ENCODE data around the gene MRPL20. TPM values are rescaled to one million over a fixed set of nuclear protein-coding genes. Genes with fewer than 3 reads are reported as not detected.
"Not testable (repeated sequence)": the region's sequence is repeated elsewhere in the genome, so short reads cannot be mapped to it uniquely, and the experiment has no call there.

MRPL20 gene
- total RNA-seq, 1 experiment from 2014 or later, result 110 TPM

GRCh38 chr1:1419813-1420653 is 12.9 kb upstream of the MRPL20 start:
- H3K4me3 ChIP-seq (ENCODE audit: low read depth, low read length), result no peak overlapping the region
- Mint-ChIP-seq H3K9me3 (ENCODE audit: unreplicated experiment) (no peaks in the 10 kb centered on the region), H3K27me3 (ENCODE audit: insufficient read depth, unreplicated experiment) (no peaks in the 10 kb centered on the region), H3K36me3 (ENCODE audit: insufficient read depth, unreplicated experiment) (no peaks in the 10 kb centered on the region), H3K27ac (ENCODE audit: unreplicated experiment) (no peak overlapping the region), H3K4me3 (ENCODE audit: unreplicated experiment) (no peak overlapping the region), H3K4me1 (ENCODE audit: low read depth, unreplicated experiment) (no peaks in the 10 kb centered on the region)
- no peaks in the 10 kb centered on the region for H3K27me3 ChIP-seq (replicated peaks; ENCODE audit: control insufficient read depth, insufficient read depth, low read length)
- ChIA-PET CTCF (interaction anchor here (0.5 kb wide), 1 partner anchor 86 kb away, joined by 3 read pairs; no protein-coding TSS in a partner anchor), POLR2A (no interaction called here)
- H3K9me3 ChIP-seq, result no peaks in the 10 kb centered on the region
- intact Hi-C loops (cut with micrococcal nuclease; ENCODE audit: unreplicated experiment), result no loop called here
- DNase-seq, result no peak
- H3K36me3 ChIP-seq (ENCODE audit: control insufficient read depth, insufficient read depth, low read length), result no peaks in the 10 kb centered on the region
- H3K4me1 ChIP-seq, result peaks cover 25% of the 10 kb centered on the region
- TF ChIP-seq, protein P1, sequence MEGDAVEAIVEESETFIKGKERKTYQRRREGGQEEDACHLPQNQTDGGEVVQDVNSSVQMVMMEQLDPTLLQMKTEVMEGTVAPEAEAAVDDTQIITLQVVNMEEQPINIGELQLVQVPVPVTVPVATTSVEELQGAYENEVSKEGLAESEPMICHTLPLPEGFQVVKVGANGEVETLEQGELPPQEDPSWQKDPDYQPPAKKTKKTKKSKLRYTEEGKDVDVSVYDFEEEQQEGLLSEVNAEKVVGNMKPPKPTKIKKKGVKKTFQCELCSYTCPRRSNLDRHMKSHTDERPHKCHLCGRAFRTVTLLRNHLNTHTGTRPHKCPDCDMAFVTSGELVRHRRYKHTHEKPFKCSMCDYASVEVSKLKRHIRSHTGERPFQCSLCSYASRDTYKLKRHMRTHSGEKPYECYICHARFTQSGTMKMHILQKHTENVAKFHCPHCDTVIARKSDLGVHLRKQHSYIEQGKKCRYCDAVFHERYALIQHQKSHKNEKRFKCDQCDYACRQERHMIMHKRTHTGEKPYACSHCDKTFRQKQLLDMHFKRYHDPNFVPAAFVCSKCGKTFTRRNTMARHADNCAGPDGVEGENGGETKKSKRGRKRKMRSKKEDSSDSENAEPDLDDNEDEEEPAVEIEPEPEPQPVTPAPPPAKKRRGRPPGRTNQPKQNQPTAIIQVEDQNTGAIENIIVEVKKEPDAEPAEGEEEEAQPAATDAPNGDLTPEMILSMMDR (IDR thresholded peaks at IDR 0.05; ENCODE audit: insufficient read depth in 1 of 2, low read depth in 1 of 2, low read length in 1 of 2, severe bottlenecking in 1 of 2, unreplicated experiment in 1 of 2), result no peak
- BruUV-seq (replicated peaks), result no TSS peak

DNA sequence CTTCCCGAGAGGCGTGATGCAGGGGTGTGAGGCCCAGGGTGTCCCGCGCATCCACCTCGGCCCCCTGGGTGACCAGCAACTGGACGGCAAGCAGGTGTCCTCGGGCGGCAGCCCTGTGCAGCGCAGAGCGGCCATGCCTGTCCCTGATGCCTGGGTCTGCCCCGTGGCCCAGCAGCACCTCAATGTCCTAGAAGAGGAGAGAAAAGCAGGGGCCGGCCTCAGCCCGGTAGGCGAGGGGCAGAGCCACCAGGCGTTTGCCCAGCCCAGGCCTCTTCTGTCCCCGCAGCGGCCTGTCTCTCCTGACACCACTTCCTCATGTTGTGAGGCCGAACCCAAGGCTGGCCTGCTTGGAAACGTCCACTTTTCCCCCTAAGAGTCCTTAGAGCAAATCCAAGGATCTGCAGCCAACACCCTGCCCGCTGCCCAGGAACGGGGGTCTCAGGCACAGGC is 12.3 kb upstream of the MRPL20 start:
- Mint-ChIP-seq H3K4me1 (ENCODE audit: low read depth, unreplicated experiment) (no peaks in the 10 kb centered on the region), H3K27me3 (ENCODE audit: insufficient read depth, unreplicated experiment) (no peaks in the 10 kb centered on the region), H3K36me3 (ENCODE audit: insufficient read depth, unreplicated experiment) (no peaks in the 10 kb centered on the region), H3K9me3 (ENCODE audit: unreplicated experiment) (no peaks in the 10 kb centered on the region), H3K27ac (ENCODE audit: unreplicated experiment) (no peak overlapping the region), H3K4me3 (ENCODE audit: unreplicated experiment) (no peak overlapping the region)
- Histone ChIP-seq H3K36me3 (ENCODE audit: control insufficient read depth, insufficient read depth, low read length) (no peaks in the 10 kb centered on the region), H3K9me3 (no peaks in the 10 kb centered on the region), H3K4me1 (peaks cover 25% of the 10 kb centered on the region), H3K27me3 (replicated peaks; ENCODE audit: control insufficient read depth, insufficient read depth, low read length) (no peaks in the 10 kb centered on the region), H3K4me3 (ENCODE audit: low read depth, low read length) (no peak overlapping the region)
- no peak for DNase-seq
- intact Hi-C loops (cut with micrococcal nuclease; ENCODE audit: unreplicated experiment), result no loop called here
- no TSS peak for BruUV-seq (replicated peaks)
- POLR2A ChIA-PET, result no interaction called here
- CTCF ChIA-PET, result no interaction called here
- TF ChIP-seq, protein P1 (IDR thresholded peaks at IDR 0.05; ENCODE audit: insufficient read depth in 1 of 2, low read depth in 1 of 2, low read length in 1 of 2, severe bottlenecking in 1 of 2, unreplicated experiment in 1 of 2), result no peak

DNA sequence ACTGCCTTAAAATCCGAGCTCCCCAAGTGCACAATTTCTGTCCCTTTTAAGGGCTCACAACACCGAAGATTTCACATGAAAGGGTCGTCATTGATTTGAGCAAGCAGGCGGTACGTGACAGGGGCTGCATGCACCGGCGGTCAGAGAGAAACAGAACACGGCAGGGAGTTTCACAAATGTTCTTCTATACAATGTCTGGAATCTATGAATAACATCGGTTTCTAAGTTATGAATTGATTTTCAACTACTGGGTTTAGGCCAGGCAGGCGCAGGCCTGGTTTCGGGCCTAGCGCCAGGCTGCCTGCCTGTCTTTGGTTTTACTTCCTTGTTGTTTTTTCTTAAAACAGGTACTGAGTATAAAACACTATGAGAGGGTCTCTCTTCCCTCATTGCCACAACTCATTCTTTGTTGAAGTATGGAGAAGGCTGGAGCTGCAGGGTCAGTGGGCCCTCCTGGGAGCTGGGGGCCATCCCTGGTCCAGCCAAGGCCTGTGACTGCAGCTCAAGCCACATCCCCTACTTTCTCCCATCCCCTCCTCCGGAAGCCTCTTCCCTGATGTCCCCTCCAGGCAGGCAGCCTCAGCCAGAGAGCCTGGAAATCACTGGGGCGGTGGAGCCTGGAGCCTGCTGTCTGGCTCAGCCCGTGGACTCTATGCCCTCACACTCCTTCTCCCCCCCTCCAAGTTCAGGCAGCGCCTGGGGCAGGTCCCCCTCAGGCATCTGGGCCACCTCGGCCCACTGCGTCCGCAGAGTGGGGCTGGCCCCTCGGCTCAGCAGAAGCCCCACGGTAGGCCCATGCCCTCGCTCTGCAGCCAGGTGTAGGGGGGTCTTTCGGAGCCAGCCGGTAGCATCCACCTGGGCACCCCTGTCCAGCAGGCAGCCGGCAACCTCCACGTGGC is 11.6 kb upstream of the MRPL20 start:
- BruUV-seq (replicated peaks), result no TSS peak
- Histone ChIP-seq H3K4me1 (peaks cover 25% of the 10 kb centered on the region), H3K36me3 (ENCODE audit: control insufficient read depth, insufficient read depth, low read length) (no peaks in the 10 kb centered on the region), H3K27me3 (replicated peaks; ENCODE audit: control insufficient read depth, insufficient read depth, low read length) (no peaks in the 10 kb centered on the region), H3K9me3 (no peaks in the 10 kb centered on the region), H3K4me3 (ENCODE audit: low read depth, low read length) (no peak overlapping the region)
- Mint-ChIP-seq H3K4me3 (ENCODE audit: unreplicated experiment) (no peak overlapping the region), H3K4me1 (ENCODE audit: low read depth, unreplicated experiment) (no peaks in the 10 kb centered on the region), H3K9me3 (ENCODE audit: unreplicated experiment) (no peaks in the 10 kb centered on the region), H3K27ac (ENCODE audit: unreplicated experiment) (no peak overlapping the region), H3K27me3 (ENCODE audit: insufficient read depth, unreplicated experiment) (no peaks in the 10 kb centered on the region), H3K36me3 (ENCODE audit: insufficient read depth, unreplicated experiment) (no peaks in the 10 kb centered on the region)
- no peak for DNase-seq
- ChIA-PET POLR2A (no interaction called here), CTCF (no interaction called here)
- intact Hi-C loops (cut with micrococcal nuclease; ENCODE audit: unreplicated experiment), result no loop called here
- TF ChIP-seq, protein P1 (IDR thresholded peaks at IDR 0.05; ENCODE audit: insufficient read depth in 1 of 2, low read depth in 1 of 2, low read length in 1 of 2, severe bottlenecking in 1 of 2, unreplicated experiment in 1 of 2), result no peak

DNA sequence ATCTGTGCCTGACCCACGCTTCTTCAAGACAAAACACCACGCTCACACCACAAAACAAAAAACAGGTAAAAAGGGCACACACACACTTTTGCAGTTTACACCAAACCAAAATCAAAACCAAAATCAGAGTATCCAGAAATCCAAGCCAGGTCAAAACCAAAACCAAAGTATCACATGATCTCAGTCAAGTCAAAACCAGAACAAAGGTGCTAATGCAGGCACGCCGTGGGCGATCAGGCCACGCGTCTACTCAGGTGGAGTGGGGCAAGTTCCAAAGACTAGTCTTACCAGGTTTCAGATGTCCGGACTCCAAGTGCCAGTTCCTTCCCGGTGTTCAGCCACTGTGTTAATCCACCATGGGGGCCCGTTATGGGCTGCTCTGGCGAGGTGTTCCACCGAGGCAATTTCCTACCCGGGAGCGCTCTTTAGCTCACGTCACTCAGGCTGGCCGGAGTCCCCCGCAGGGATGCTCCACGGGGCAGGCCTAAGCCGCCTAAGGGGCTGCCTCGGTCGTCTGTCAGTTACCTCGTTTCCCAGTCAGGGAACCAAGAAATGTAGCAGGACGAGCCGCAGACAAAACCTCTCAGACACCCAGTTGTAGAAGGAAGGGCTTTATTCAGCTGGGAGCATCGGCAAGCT is 10.9 kb upstream of the MRPL20 start:
- H3K4me3 ChIP-seq (ENCODE audit: low read depth, low read length); DNase-seq; H3K36me3 ChIP-seq (ENCODE audit: control insufficient read depth, insufficient read depth, low read length); H3K9me3 ChIP-seq; POLR2A ChIA-PET; H3K9me3 Mint-ChIP-seq (ENCODE audit: unreplicated experiment); BruUV-seq (replicated peaks); H3K4me1 Mint-ChIP-seq (ENCODE audit: low read depth, unreplicated experiment); H3K4me3 Mint-ChIP-seq (ENCODE audit: unreplicated experiment); H3K27ac Mint-ChIP-seq (ENCODE audit: unreplicated experiment); H3K27me3 ChIP-seq (replicated peaks; ENCODE audit: control insufficient read depth, insufficient read depth, low read length); H3K27me3 Mint-ChIP-seq (ENCODE audit: insufficient read depth, unreplicated experiment); H3K36me3 Mint-ChIP-seq (ENCODE audit: insufficient read depth, unreplicated experiment); CTCF ChIA-PET; intact Hi-C loops (cut with micrococcal nuclease; ENCODE audit: unreplicated experiment): not testable (repeated sequence)
- peaks cover 18% of the 10 kb centered on the region for H3K4me1 ChIP-seq
